ENCODE data around the gene ERO1B.

DNA sequence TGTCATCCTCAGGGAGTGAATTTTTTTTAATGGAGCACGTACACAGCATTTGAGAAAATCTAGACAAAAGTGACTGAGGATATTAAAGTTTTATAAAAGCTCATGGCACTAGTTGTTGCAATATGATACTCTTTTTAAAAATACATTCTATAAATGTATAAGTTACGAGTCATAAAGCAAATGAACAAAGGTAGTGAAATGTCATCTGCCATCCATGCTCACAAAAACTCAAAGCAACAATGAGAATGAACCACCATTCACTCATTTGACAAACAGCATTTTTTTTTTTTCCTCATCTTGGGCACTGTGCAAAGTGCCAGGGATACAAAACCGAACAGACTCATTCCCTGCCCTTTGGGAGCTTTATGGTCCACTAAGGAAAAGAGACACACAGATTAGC, 100.7 kb downstream of the ERO1B start:
- TF ChIP-seq, protein P1, sequence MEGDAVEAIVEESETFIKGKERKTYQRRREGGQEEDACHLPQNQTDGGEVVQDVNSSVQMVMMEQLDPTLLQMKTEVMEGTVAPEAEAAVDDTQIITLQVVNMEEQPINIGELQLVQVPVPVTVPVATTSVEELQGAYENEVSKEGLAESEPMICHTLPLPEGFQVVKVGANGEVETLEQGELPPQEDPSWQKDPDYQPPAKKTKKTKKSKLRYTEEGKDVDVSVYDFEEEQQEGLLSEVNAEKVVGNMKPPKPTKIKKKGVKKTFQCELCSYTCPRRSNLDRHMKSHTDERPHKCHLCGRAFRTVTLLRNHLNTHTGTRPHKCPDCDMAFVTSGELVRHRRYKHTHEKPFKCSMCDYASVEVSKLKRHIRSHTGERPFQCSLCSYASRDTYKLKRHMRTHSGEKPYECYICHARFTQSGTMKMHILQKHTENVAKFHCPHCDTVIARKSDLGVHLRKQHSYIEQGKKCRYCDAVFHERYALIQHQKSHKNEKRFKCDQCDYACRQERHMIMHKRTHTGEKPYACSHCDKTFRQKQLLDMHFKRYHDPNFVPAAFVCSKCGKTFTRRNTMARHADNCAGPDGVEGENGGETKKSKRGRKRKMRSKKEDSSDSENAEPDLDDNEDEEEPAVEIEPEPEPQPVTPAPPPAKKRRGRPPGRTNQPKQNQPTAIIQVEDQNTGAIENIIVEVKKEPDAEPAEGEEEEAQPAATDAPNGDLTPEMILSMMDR (IDR thresholded peaks at IDR 0.05) = no peak
- TF ChIP-seq POLR2A (IDR thresholded peaks at IDR 0.05) = no peak
- TF ChIP-seq POLR2AphosphoS5 (IDR thresholded peaks at IDR 0.05) = no peak
